ENCODE data around the gene ZNF490.

- TF ChIP-seq CTCF (IDR thresholded peaks at IDR 0.05; ENCODE audit: low read depth, low read length) (no peak), EZH2phosphoT487 (IDR thresholded peaks at IDR 0.05; ENCODE audit: low read depth) (no peak)
Observed at GRCh38 chr19:12545267-12545666, 65.3 kb downstream of the ZNF490 start.

All from OCI-LY3 (cell line).